Activated CD4-positive, alpha-beta memory T cell treated with anti-CD3 and anti-CD28 coated beads, Interleukin-2, amount 10 ng/mL, durations not matched to agents 7 days and 5 days (primary cell): ENCODE results near the gene ZCCHC7. TPM values are rescaled to one million over a fixed set of nuclear protein-coding genes. Genes with fewer than 3 reads are reported as not detected.
"Not testable (repeated sequence)": the region's sequence is repeated elsewhere in the genome, so short reads cannot be mapped to it uniquely, and the experiment has no call there.

ENCODE experiments used
- CTCF ChIA-PET: fragments of 350-600 bp; sonication (Branson Sonifier 250); formaldehyde crosslinking; loops from one replicate; lab custom pipeline; 2021; ENCODE audit warnings: antibody characterized with exemption, inconsistent platforms; lab: Charles Lee
- POLR2A ChIA-PET: fragments of 350-600 bp; sonication (Branson Sonifier 250); formaldehyde crosslinking; loops from one replicate; lab custom pipeline; 2021; ENCODE audit warnings: antibody characterized with exemption; lab: Charles Lee
- DNase-seq: peaks from one replicate; pipeline ENCODE4 v3.0.0-alpha.2; 2020
- H3K27ac Mint-ChIP-seq: one replicate; pipeline ENCODE4 v1.8.0; 2021; ENCODE audit warnings: mild to moderate bottlenecking, mixed read lengths
- H3K27me3 Mint-ChIP-seq: one replicate; pipeline ENCODE4 v1.8.0; 2021; ENCODE audit warnings: mixed read lengths
- H3K36me3 Mint-ChIP-seq: one replicate; pipeline ENCODE4 v1.8.0; 2021; ENCODE audit warnings: low read depth, mixed read lengths
- H3K4me1 Mint-ChIP-seq: one replicate; pipeline ENCODE4 v1.8.0; 2021; ENCODE audit warnings: mixed read lengths
- H3K4me3 Mint-ChIP-seq: one replicate; pipeline ENCODE4 v1.8.0; 2021; ENCODE audit warnings: mild to moderate bottlenecking, mixed read lengths
- H3K9me3 Mint-ChIP-seq: one replicate; pipeline ENCODE4 v1.8.0; 2021; ENCODE audit warnings: mixed read lengths
- total RNA-seq, 2 experiments: library from RNA; stranded (reverse); gene quantifications; one replicate each; pipeline ENCODE4 v1.2.3, GENCODE V29; 2021

Gene ZCCHC7
- total RNA-seq, 2 experiments from 2014 or later, result 20.9 to 21.9 TPM

GRCh38 chr9:37284636-37285035 lies 164.3 kb downstream of the ZCCHC7 start:
- Mint-ChIP-seq H3K4me3 (no peak overlapping the region), H3K9me3 (peaks cover 2% of the 10 kb centered on the region), H3K36me3 (peaks cover 11% of the 10 kb centered on the region), H3K27me3 (no peaks in the 10 kb centered on the region), H3K27ac (no peak overlapping the region), H3K4me1 (peaks cover 7% of the 10 kb centered on the region)
- no peak for DNase-seq
- ChIA-PET CTCF (no interaction called here), POLR2A (no interaction called here)

- DNase-seq, result no peak
- peaks cover 2% of the 10 kb centered on the region for H3K9me3 Mint-ChIP-seq
- no peak overlapping the region for H3K4me3 Mint-ChIP-seq
- H3K4me1 Mint-ChIP-seq, result peaks cover 16% of the 10 kb centered on the region
- peaks cover 13% of the 10 kb centered on the region for H3K36me3 Mint-ChIP-seq
- H3K27me3 Mint-ChIP-seq, result no peaks in the 10 kb centered on the region
- POLR2A ChIA-PET, result no interaction called here
- CTCF ChIA-PET, result interaction anchor here (1.0 kb wide), 1 partner anchor 11 kb away, joined by 4 read pairs; no protein-coding TSS in a partner anchor
- H3K27ac Mint-ChIP-seq, result no peak overlapping the region
Measured at GRCh38 chr9:37286530-37287175, 166.3 kb downstream of the ZCCHC7 start.

DNA sequence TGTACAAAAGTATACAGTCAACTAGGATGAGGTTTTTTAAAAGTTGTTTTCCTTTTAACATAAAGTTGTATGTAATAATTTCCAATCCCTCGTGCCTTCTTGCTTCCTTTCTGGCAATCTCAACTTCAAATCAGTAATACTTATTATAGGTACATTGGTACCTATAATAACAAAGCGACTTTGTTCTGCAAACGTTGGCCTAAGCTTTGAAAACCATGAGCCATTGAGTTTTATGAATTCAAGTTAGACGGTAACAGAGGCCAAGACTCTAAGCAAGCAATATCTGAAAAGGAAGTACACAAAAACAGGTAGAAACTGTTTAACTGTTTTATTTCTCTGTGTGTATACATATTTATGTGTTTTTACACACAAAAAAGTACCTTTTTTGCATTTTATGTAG lies 166.9 kb downstream of the ZCCHC7 start:
- Mint-ChIP-seq H3K36me3 (peaks cover 13% of the 10 kb centered on the region), H3K9me3 (peaks cover 2% of the 10 kb centered on the region), H3K4me1 (peaks cover 16% of the 10 kb centered on the region), H3K27ac (no peak overlapping the region), H3K27me3 (no peaks in the 10 kb centered on the region), H3K4me3 (no peak overlapping the region)
- POLR2A ChIA-PET, result no interaction called here
- DNase-seq, result no peak
- CTCF ChIA-PET, result no interaction called here

DNA sequence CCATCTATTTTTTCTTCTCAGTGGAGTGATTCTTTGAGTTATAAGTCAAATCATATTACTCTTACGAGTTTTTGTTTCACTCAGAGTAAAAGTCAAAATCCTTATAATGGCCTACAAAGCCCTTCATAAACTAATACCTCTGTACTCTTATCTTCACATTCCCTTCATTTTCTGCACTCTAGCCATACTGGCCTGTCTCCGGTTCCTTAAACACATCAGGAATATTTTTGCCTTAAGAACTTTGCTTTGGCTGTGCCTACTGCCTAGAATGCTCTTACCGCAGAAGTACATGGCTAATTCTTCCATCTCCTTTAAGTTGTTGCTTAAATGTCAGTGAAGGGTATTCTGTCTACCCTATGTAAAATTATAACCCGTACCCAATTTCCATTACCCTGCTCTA lies 169.3 kb downstream of the ZCCHC7 start:
- H3K36me3 Mint-ChIP-seq, result peaks cover 18% of the 10 kb centered on the region
- no peak overlapping the region for H3K4me3 Mint-ChIP-seq
- DNase-seq, result no peak
- peaks cover 18% of the 10 kb centered on the region for H3K4me1 Mint-ChIP-seq
- peaks cover 2% of the 10 kb centered on the region for H3K9me3 Mint-ChIP-seq
- ChIA-PET POLR2A (no interaction called here), CTCF (no interaction called here)
- H3K27me3 Mint-ChIP-seq, result no peaks in the 10 kb centered on the region
- no peak overlapping the region for H3K27ac Mint-ChIP-seq

DNA sequence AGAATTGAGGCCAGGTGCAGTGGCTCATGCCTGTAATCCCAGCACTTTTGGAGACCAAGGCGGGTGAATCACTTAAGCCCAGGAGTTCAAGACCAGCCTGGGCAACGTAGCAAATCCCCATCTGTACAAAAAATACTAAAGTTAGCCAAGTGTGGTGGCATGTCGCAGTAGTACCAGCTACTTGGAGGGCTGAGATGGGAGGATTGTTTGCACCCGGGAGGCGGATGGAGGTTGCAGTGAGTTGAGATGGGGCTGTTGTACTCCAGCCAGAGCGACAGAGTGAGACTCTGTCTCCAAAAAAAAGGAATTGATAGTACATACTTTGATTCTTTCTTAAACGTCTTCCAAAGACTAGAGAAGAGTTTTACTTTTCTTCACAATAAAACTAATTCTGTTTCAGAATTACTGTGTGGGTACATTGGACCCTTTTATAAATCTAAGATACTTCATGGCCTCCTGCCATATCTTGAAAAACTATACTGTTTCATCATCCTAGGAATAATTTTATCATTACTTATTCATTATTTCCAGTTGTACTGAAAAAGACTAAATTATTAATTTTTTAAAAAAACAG lies 170.1 kb downstream of the ZCCHC7 start:
- peaks cover 18% of the 10 kb centered on the region for H3K36me3 Mint-ChIP-seq
- ChIA-PET POLR2A (no interaction called here), CTCF (no interaction called here)
- peaks cover 25% of the 10 kb centered on the region for H3K4me1 Mint-ChIP-seq
- H3K27ac Mint-ChIP-seq, result no peak overlapping the region
- no peak for DNase-seq
- H3K4me3 Mint-ChIP-seq, result no peak overlapping the region
- no peaks in the 10 kb centered on the region for H3K27me3 Mint-ChIP-seq
- H3K9me3 Mint-ChIP-seq, result peaks cover 2% of the 10 kb centered on the region

GRCh38 chr9:37290940-37291485 lies 170.6 kb downstream of the ZCCHC7 start:
- peaks cover 2% of the 10 kb centered on the region for H3K9me3 Mint-ChIP-seq
- H3K4me1 Mint-ChIP-seq, result peaks cover 30% of the 10 kb centered on the region
- peaks cover 18% of the 10 kb centered on the region for H3K36me3 Mint-ChIP-seq
- CTCF ChIA-PET, result no interaction called here
- H3K4me3 Mint-ChIP-seq, result peak overlapping the region; percentile 30
- no peaks in the 10 kb centered on the region for H3K27me3 Mint-ChIP-seq
- H3K27ac Mint-ChIP-seq, result peak overlapping the region; percentile 73
- DNase-seq, result no peak
- POLR2A ChIA-PET, result no interaction called here

DNA sequence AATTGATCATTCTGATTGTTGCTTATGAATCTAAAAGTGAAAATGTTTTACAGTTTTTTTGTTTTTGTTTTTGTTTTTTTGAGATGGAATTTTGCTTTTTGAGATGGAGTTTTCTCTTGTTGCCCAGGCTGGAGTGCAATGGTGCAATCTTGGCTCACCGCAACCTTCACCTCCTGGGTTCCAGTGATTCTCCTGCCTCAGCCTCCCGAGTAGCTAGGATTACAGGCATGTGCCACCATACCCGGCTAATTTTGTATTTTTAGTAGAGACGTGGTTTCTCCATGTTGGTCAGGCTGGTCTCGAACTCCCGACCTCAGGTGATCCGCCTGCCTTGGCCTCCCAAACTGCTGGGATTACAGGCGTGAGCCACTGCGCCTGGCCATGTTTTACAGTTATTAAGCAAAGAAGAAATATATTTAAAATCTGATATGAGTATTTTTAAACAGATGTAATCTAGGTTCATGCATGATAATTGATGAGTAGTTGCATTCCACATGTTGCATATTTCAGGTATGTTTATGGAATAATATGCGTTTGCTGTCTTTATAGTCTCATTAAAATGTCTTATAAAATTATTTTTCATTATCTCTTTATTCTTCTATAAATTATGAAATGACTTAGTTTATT lies 171.4 kb downstream of the ZCCHC7 start:
- Mint-ChIP-seq H3K27ac (peak overlapping the region; percentile 73), H3K36me3 (peaks cover 22% of the 10 kb centered on the region), H3K4me1 (peaks cover 36% of the 10 kb centered on the region)
- DNase-seq, H3K4me3 Mint-ChIP-seq, CTCF ChIA-PET, POLR2A ChIA-PET, H3K27me3 Mint-ChIP-seq, H3K9me3 Mint-ChIP-seq: not testable (repeated sequence)

- POLR2A ChIA-PET, result no interaction called here
- Mint-ChIP-seq H3K27me3 (no peaks in the 10 kb centered on the region), H3K4me3 (no peak overlapping the region), H3K4me1 (peaks cover 36% of the 10 kb centered on the region), H3K27ac (no peak overlapping the region), H3K36me3 (peaks cover 26% of the 10 kb centered on the region), H3K9me3 (peaks cover 2% of the 10 kb centered on the region)
- CTCF ChIA-PET, result no interaction called here
- DNase-seq, result no peak
Measured at GRCh38 chr9:37292896-37293295, 172.5 kb downstream of the ZCCHC7 start.

DNA sequence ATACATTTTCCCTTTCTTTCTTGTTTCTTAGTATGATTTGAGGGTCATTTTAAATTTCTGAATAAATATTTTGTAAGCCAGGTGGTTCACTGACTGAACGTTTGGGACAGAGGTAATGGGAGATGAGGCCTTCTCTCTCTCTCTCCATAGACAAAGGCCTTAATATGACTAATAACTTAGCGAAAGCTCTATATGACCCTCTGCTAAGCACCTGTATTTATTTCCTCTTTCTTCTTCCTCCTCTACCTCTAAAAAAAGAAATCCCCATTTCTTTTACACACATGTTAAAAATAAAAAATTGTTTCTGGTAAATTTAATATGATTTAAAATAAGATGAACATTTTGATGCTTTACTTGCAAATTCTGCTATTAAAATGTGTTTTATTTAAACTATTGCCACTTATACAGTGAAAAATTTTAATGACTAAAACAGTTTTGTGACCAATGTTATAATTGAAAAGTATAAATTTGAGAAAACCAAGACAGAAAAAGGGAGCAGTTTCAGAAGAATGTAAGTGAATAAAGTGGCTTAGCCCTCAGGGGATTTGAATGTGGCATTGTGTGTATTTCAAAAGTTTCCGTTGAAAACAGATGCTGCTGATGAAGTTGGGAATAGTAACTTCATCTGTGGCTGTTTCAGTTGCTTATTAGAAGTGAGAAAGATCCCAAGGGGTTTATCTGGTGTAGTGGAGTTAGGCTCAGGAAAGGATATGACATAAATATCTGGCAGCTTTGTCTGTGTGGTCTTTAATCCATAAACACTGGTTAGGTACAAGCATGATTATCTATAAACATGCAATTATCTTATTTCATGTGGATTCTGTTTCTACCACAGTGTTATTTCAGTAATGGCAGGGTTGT lies 173.5 kb downstream of the ZCCHC7 start:
- H3K9me3 Mint-ChIP-seq, result peaks cover 2% of the 10 kb centered on the region
- POLR2A ChIA-PET, result no interaction called here
- no peak overlapping the region for H3K27ac Mint-ChIP-seq
- no peak overlapping the region for H3K4me3 Mint-ChIP-seq
- DNase-seq, result no peak
- H3K36me3 Mint-ChIP-seq, result peaks cover 24% of the 10 kb centered on the region
- H3K4me1 Mint-ChIP-seq, result peaks cover 36% of the 10 kb centered on the region
- H3K27me3 Mint-ChIP-seq, result no peaks in the 10 kb centered on the region
- CTCF ChIA-PET, result no interaction called here

DNA sequence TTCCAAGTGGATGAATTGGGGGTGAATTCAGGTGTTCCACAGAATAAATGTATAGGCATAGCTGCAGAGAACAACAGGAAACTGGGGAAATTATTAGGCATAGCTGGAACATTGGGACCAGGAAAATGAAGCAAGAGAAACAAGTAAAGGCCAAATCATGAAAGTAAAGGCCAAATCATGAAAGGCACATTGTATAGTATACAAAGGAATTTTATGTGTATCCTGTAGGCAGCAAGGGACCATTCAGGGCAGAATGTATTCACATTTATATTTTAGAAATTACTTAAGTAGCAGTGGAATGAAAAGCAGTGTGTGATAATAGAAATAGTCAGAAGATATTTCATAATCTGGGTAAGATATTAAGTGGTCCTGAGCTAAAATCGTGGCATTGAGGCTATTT lies 174.8 kb downstream of the ZCCHC7 start:
- Mint-ChIP-seq H3K27ac (no peak overlapping the region), H3K9me3 (no peaks in the 10 kb centered on the region), H3K27me3 (no peaks in the 10 kb centered on the region), H3K4me3 (no peak overlapping the region), H3K36me3 (peaks cover 25% of the 10 kb centered on the region), H3K4me1 (peaks cover 41% of the 10 kb centered on the region)
- no peak for DNase-seq
- CTCF ChIA-PET, result no interaction called here
- POLR2A ChIA-PET, result no interaction called here

DNA sequence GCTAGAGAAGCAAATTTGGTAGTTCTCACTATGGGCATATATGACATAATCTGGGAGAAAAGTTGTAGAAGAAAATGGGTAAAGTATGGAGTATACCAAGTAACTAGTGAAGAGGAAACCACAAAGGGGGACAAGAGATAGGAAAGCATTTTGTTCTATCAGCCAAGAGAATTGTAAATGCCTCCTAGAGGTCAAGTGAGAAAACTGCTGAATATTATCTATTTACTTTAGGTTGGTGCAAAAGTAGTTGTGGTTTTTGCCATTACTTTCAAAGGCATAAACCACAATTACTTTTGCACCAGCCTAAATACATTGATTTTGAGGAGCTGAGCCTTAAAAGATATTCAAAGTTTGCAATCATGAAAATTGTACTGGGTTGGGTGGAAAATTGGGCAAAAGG lies 175.4 kb downstream of the ZCCHC7 start:
- no peak overlapping the region for H3K27ac Mint-ChIP-seq
- peaks cover 44% of the 10 kb centered on the region for H3K4me1 Mint-ChIP-seq
- no peak for DNase-seq
- H3K9me3 Mint-ChIP-seq, result no peaks in the 10 kb centered on the region
- POLR2A ChIA-PET, result no interaction called here
- CTCF ChIA-PET, result no interaction called here
- no peaks in the 10 kb centered on the region for H3K27me3 Mint-ChIP-seq
- H3K36me3 Mint-ChIP-seq, result peaks cover 25% of the 10 kb centered on the region
- H3K4me3 Mint-ChIP-seq, result no peak overlapping the region

DNA sequence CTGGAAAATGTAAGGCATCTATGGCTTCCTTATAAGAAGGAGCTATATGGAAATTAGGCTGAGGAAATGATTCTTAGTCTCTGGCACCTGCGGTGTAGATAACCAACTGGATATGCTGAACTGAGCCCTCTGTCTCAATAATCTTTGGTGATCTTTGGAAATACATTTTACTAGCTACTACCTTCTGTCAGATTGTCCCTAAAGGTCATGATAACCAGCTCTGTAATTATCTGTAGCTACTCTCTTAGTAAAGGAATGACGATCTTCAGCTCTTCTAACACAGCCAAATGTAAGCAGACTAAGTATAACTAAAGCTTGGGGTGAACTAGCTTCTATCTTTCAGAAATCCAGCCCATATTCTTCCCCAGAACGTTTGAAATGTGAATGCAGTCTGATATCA lies 177.2 kb downstream of the ZCCHC7 start:
- no peaks in the 10 kb centered on the region for H3K27me3 Mint-ChIP-seq
- peaks cover 55% of the 10 kb centered on the region for H3K4me1 Mint-ChIP-seq
- no peak overlapping the region for H3K27ac Mint-ChIP-seq
- DNase-seq, result no peak
- H3K4me3 Mint-ChIP-seq, result no peak overlapping the region
- POLR2A ChIA-PET, result interaction anchor here (1.7 kb wide), 2 partner anchors 177 to 218 kb away, joined by 4 to 6 read pairs; partner anchors contain the start of gene ZCCHC7
- H3K9me3 Mint-ChIP-seq, result no peaks in the 10 kb centered on the region
- CTCF ChIA-PET, result interaction anchor here (0.6 to 1.5 kb wide), 4 partner anchors 11 to 424 kb away, joined by 3 to 4 read pairs (median 4); no protein-coding TSS in a partner anchor
- peaks cover 32% of the 10 kb centered on the region for H3K36me3 Mint-ChIP-seq
